ENCODE results near the gene IGFL2. TPM values are rescaled to one million over a fixed set of nuclear protein-coding genes. Genes with fewer than 3 reads are reported as not detected.
"Not testable (repeated sequence)": the region's sequence is repeated elsewhere in the genome, so short reads cannot be mapped to it uniquely, and the experiment has no call there.

IGFL2 gene
- total RNA-seq, 1 donor from 2014 or later: 0.31 TPM

DNA sequence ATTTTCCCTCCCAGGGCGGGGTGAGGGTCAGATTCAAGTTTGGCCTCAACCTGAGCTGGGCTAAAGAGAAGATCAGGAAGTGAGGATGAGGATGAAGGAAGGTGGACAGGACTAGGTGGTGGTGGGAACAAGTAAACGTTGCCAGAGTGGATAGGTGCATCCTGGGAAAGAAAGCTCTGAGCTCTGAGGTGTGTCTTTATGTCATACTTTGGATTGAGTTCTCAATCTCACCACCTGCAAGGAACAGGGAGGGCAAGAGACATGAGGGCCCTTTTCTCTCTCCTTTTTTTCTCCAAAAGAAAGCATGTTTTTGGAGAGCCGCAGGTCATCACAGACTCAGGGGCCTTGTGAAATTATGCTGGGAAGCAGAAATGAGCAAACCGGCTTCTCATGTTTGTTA, 43.3 kb downstream of the IGFL2 start:
- DNase-seq: no peak

DNA sequence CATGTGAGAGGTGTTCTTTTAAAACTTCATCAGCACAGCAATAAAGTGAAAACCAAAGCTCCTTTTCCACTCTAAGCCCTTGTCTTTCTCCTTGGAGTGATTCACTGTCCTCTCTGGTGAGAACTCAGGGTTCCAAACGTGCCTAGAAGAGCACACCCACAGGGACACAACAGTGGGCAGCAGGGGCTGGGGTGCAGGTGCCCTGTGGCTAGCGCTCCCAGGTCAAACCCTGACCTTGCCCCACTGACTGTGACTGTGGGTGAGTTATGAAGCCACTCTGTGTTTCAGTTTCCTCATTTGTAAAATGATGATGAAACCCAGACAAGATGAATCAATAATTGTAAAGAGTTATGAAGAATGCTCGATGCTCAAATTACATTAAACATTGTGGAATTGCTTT, 43.9 kb downstream of the IGFL2 start:
- DNase-seq: no peak

DNA sequence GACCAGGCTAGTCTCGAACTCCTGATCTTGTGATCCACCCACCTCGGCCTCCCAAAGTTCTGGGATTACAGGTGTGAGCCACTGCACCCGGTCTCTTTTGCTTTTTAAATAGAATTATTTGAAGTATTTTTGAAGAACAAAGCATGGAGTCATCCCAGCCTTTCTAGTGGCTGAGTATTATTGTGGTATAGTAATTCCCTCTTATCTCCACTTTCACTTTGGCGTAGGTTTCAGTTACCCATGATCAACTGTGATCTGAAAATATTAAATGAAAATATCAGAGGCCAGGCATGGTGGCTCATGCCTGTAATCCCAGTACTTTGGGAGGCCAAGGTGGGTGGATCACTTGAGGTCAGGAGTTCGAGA, 44.6 kb downstream of the IGFL2 start:
- not testable (repeated sequence) for DNase-seq

DNA sequence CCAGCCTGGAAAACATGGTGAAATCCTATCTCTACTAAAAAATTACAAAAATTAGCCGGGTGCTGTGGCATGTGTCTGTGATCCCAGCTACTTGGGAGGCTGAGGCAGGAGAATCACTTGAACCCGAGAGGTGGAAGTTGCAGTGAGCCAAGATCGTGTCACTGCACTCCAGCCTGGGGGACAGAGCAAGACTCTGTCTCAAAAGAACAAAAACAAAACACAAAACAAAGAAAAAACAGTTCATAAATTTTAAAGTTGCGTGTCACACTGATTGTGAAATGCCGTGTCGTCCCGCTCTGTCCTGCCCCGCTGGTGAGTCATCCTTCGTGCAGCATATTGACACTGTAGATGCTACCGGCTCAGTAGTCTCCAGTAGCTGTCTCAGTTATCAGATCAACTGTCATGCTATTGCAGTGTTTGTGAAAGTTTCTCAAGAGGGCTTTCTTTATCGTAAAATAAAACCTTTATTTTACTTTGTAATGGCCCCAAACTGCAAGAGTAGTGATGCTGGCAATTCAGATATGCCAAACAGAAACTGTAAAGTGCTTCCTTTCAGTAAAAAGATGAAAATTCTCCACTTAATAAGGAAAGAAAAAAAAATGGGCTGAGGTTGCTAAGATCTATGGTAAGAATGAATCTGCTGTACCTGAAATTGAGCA, 45.1 kb downstream of the IGFL2 start:
- DNase-seq: no peak

DNA sequence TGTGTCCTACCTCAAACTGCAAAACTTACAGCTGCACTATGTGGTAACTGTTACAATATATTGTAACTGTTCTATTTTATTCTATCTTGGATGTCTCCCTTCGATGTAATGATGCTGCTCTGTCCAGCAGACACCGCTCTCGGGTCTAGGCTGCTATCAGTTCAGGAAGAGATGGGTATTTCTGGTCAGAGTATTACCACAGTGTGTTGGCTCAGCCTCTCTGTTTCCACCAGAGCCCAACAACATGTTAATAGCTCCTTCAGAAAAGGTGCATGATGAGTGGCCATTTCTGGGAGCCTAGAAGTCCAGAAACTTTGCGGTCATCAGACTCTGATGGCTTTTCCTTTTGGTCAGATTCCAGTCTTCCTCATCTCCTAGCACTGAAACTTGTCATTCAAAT, 45.6 kb downstream of the IGFL2 start:
- DNase-seq: no peak

DNA sequence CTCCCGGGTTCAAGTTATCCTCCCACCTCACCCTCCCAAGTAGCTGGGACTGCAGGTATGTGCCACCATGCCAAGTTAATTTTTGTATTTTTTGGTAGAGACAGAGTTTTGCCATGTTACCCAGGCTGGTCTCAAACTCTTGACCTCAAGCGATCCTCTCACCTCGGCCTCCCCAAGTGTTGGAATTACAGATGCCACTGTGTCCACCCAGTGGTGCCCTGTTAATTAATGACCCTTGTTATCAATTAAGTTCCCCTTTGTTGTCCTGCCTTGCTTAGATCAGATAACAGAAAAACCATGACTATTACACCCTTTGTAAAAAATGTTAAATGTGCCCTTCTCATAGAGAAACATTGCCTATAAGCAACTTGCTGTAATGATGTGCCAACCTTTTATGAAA, 47.1 kb downstream of the IGFL2 start:
- DNase-seq: no peak

DNA sequence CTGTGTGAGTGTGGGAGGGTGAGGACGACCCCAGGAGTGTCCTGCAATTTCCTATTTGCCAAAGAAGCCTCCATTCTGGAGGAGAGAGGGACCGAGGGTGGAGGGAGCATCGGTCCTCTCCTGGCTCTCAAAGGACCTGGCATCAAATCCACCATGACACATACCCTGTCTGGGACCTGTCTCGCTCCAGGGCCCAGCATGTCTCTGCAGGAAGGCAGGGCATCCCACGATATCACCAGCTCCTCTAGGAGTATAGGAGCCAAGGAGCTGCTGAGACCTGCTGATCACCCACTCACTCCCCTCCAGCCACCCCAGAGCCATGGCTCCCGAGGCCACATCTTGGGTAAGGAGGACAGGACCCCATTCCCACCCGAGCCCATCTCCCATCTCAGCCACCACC, 47.9 kb downstream of the IGFL2 start:
- not testable (repeated sequence) for DNase-seq

DNA sequence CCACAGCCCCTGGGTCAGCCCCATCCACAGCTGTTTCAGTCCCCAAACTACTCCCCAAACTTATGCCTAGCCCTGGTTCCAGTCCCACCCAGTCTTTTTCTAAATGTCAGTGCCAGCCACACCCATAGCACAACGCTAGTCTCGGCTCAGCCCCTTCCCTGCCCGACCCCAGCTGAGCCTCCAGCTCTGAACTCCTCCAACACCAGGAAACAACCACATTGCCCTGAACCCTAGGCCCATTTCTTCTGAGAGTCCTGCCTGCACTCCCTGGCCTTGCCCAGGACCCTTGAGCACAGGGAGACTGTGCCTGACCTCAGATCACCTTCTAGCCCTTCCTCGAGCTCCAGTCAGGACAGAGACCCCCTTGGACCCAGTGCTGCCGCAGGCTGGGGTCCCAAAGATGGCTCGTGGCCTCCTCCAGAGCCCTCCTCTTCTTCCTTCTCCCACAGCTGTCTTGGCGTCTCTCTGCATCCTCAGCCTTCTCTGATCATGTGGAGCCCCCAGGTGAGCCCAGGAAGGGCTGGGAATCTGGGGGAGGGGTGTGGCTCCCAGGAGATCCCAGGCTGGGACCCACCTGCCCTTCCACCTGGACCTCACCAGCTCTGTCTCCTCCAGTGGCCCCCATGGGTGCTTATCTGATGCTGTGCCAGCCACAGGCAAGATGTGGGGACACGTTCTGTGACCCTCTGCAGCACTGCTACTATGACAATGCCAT, 48.5 kb downstream of the IGFL2 start:
- no peak for DNase-seq

GRCh38 chr19:46197314-46198070, 49.5 kb downstream of the IGFL2 start:
- no peak for DNase-seq

DNA sequence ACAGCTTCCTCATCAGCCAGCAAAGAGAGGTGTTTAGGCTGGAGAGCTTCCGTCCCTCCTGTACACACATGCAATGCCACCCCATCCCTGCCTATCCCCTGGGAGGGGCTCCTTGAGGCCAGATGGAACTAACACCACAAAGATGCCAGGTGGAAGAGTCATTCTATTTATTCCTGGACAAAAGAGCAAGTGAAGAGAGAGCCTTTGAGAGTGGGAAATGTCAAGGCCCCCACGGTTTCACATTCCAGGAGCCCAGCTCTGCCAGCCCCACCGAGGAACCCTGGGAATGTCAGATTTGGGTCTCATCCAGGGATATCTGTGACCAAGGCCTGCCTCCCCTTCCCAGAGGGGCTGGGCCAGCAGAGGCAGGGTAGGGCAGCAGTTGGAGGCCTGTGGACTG, 50.7 kb downstream of the IGFL2 start:
- DNase-seq: no peak

GRCh38 chr19:46201454-46202310, 53.6 kb downstream of the IGFL2 start:
- DNase-seq: no peak

- no peak for DNase-seq
Observed at GRCh38 chr19:46202426-46202825, 54.4 kb downstream of the IGFL2 start.

DNA sequence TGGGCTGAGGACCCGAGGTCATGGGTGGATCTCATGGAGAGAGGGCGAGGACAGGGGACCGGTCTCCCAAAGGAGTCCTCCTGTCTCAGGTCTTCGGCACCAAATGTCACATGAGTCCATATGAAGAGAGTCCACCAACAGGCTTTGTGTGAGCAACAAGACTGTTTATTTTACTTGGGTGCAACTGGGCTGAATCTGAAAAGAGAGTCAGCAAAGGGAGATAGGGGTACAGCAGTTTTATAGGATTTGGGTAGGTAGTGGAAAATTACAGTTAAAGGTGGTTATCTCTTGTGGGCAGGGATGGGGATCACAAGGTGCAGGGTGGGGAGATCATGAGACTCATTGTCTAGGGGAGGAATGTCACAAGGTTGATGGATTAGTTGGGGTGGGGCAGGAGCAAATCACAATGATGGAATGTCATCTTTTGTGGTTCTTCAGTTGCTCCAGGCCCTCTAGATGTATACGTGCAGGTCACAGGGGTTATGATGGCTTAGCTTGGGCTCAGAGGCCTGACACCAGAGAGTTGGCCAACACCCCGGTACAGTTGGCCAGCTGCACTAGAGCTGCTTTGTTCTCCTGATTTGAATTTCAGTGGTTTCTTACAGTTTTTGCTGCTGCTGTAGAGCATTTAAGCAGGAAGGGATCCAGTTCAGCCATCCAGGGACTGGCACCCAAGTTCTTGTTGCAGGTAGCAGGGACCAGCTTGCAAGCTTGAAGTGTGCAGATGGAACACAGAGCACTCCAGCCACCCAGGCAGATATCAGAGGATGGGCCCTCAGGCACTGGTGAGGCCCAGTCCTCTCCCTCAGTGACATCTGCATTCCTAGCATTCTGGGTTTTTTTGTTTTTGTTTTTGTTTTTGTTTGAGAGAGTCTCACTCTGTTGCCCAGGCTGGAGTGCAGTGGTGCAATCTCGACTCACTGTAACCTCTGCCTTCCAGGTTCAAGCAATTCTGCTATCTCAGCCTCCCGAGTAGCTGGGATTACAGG, 55.1 kb downstream of the IGFL2 start:
- DNase-seq: no peak

DNA sequence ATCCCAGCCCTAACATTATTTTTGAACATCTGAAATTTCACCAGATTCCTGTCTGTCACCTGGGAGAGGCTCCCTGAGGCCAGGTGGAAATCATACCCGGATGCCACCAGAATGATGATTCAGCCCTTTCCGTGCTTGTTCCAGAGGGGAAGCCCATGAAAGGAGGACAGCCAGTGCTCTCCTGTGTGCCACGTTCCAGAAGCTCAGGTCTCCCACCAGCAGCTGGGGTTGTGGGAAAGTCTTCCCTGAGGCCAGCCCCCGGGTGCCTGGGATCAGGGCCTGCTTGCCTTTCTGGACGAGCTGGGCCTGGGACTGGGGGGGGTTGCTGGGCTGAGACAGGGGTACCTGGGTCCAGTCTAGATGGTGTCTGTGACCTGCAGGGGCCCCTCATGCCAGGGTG, 56.0 kb downstream of the IGFL2 start:
- DNase-seq: no peak

GRCh38 chr19:46205183-46205984, 57.3 kb downstream of the IGFL2 start:
- DNase-seq: no peak

DNA sequence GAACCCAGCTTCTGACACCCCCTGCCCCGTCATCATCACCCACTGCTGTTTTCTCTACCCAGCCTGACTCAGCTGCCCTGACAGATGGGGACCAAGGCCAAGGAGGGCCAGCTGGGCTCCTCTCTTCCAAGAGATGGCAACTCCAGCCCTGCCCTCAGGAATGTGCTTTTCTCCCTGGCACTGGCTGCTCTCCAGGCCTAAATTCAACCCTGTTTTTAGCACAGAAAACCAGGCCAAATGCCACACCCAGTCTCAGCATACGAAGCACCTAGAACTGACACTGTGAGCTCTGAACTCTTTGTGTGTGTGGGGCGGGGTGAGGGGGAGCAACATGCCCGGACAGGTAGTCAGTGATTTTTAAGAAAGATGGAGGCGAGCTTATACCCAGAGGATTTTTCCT, 58.1 kb downstream of the IGFL2 start:
- DNase-seq: no peak

- no peak for DNase-seq
Observed at GRCh38 chr19:46206682-46207081, 58.6 kb downstream of the IGFL2 start.

DNA sequence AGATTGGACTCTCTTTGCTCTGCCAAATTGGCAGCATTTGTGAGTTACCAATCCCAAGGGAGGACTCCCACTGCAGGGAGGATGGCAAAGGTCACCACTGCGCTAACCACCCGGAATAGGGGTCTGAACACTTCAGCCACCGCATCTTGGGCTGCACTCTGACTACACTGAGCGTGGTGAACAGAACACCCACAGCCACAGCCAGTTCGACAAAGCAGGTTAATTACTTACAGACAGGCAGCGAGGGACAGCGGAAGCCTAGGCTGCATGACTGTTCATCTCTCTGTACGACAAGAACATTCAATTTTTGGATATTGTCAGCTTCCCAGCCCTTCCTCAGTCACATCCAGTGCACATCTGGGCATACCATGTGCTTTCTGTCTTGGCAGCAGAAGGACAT, 59.8 kb downstream of the IGFL2 start:
- DNase-seq: not testable (repeated sequence)

DNA sequence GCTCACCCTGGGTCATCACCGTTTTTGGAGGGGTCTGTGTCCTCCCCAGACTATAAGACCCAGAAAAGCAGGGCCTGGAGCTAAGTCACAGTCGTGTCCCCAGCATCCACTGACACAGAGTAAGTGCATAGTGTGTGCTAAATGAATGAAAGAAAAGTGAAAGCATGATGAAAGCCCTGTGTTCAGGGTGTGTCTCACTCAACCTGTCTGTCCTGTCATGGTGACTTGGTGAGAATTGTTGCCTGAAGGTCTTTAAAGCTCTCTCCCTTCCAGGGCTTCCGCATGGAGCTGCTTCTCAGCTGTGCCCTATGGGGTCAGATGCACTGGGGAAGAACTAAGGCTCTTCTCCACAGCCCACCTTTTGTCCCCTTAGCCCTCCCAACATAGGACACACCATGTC, 61.0 kb downstream of the IGFL2 start:
- no peak for DNase-seq

DNA sequence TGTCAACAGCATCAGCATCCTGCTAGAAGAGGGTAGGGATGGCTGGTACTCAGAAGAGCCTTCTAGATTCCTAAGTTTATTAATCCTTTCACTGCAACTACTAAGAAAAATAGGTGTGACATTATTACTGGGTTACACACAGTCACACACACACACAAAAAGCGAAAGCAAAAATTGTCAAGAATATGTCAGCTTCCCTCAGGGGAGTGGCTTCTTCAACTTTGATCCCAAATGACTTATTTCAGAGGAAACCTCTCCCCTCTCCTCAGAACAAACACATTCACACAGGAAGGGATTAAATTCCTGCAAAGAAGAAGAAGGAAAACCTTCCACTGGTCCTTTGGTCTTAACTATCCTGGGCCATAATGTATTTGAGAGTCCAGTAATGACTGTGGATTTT, 61.4 kb downstream of the IGFL2 start:
- no peak for DNase-seq

GRCh38 chr19:46210669-46211068, 62.6 kb downstream of the IGFL2 start:
- DNase-seq: no peak

All from occipital lobe (tissue), 2 donors.